ENCODE data around the gene DGAT2.

DGAT2 gene

GRCh38 chr11:75827562-75827961, 59.0 kb downstream of the DGAT2 start:
- no peaks in the 10 kb centered on the region for H3K9me3 ChIP-seq (ENCODE audit: control insufficient read depth, insufficient read depth, low read length)
- H3K9ac ChIP-seq (ENCODE audit: low read depth, low read length) = no peak overlapping the region
- no peaks in the 10 kb centered on the region for H3K36me3 ChIP-seq (ENCODE audit: insufficient read depth, low read length)
- no peaks in the 10 kb centered on the region for H3K4me1 ChIP-seq (ENCODE audit: insufficient read depth, low read length)

GRCh38 chr11:75831915-75832502, 63.4 kb downstream of the DGAT2 start:
- Histone ChIP-seq H3K9me3 (ENCODE audit: control insufficient read depth, insufficient read depth, low read length) (no peaks in the 10 kb centered on the region), H3K36me3 (ENCODE audit: insufficient read depth, low read length) (no peaks in the 10 kb centered on the region)

GRCh38 chr11:75834728-75835127, 66.2 kb downstream of the DGAT2 start:
- no peaks in the 10 kb centered on the region for H3K36me3 ChIP-seq (ENCODE audit: insufficient read depth, low read length)
- H3K9me3 ChIP-seq (ENCODE audit: control insufficient read depth, insufficient read depth, low read length) = no peaks in the 10 kb centered on the region
- no peak overlapping the region for H3K9ac ChIP-seq (ENCODE audit: low read depth, low read length)
- H3K4me1 ChIP-seq (ENCODE audit: insufficient read depth, low read length) = no peaks in the 10 kb centered on the region

More at GRCh38 chr11:75831915-75832502, 63.4 kb downstream of the DGAT2 start:
- no peak overlapping the region for H3K9ac ChIP-seq (ENCODE audit: low read depth, low read length)
- no peaks in the 10 kb centered on the region for H3K4me1 ChIP-seq (ENCODE audit: insufficient read depth, low read length)

DNA sequence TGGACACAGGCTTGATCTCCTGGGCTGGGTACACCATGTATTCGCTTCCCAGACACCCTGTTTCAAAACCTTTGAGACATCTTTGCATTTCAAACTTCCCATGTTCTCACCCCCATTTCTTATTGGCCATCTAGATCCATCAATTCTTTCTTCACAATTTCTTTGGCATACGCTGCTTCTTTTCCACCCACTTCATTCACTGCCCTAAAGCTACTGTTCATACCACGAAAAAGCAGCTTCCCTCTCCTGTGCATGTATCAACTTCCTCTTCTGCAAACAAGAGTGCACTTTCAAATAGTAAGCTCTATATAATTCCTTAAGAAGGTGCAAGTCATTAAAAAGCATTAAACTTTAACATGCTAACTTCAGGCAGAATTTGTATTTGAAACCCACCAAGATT, 67.8 kb downstream of the DGAT2 start:
- Histone ChIP-seq H3K9ac (ENCODE audit: low read depth, low read length) (no peak overlapping the region), H3K36me3 (ENCODE audit: insufficient read depth, low read length) (no peaks in the 10 kb centered on the region), H3K9me3 (ENCODE audit: control insufficient read depth, insufficient read depth, low read length) (no peaks in the 10 kb centered on the region), H3K4me1 (ENCODE audit: insufficient read depth, low read length) (no peaks in the 10 kb centered on the region)

GRCh38 chr11:75839851-75840250, 71.3 kb downstream of the DGAT2 start:
- Histone ChIP-seq H3K4me1 (ENCODE audit: insufficient read depth, low read length) (no peaks in the 10 kb centered on the region), H3K9me3 (ENCODE audit: control insufficient read depth, insufficient read depth, low read length) (no peaks in the 10 kb centered on the region), H3K9ac (ENCODE audit: low read depth, low read length) (no peak overlapping the region), H3K36me3 (ENCODE audit: insufficient read depth, low read length) (no peaks in the 10 kb centered on the region)

- H3K4me1 ChIP-seq (ENCODE audit: insufficient read depth, low read length) = no peaks in the 10 kb centered on the region
- no peaks in the 10 kb centered on the region for H3K9me3 ChIP-seq (ENCODE audit: control insufficient read depth, insufficient read depth, low read length)
- H3K9ac ChIP-seq (ENCODE audit: low read depth, low read length) = no peak overlapping the region
- no peaks in the 10 kb centered on the region for H3K36me3 ChIP-seq (ENCODE audit: insufficient read depth, low read length)
Observed at GRCh38 chr11:75840522-75840921, 71.9 kb downstream of the DGAT2 start.

- no peaks in the 10 kb centered on the region for H3K9me3 ChIP-seq (ENCODE audit: control insufficient read depth, insufficient read depth, low read length)
- H3K9ac ChIP-seq (ENCODE audit: low read depth, low read length) = no peak overlapping the region
- H3K4me1 ChIP-seq (ENCODE audit: insufficient read depth, low read length) = no peaks in the 10 kb centered on the region
- no peaks in the 10 kb centered on the region for H3K36me3 ChIP-seq (ENCODE audit: insufficient read depth, low read length)
Observed at GRCh38 chr11:75841739-75842138, 73.2 kb downstream of the DGAT2 start.

GRCh38 chr11:75845324-75845723, 76.7 kb downstream of the DGAT2 start:
- no peaks in the 10 kb centered on the region for H3K9me3 ChIP-seq (ENCODE audit: control insufficient read depth, insufficient read depth, low read length)
- no peaks in the 10 kb centered on the region for H3K4me1 ChIP-seq (ENCODE audit: insufficient read depth, low read length)
- no peak overlapping the region for H3K9ac ChIP-seq (ENCODE audit: low read depth, low read length)
- H3K36me3 ChIP-seq (ENCODE audit: insufficient read depth, low read length) = no peaks in the 10 kb centered on the region

DNA sequence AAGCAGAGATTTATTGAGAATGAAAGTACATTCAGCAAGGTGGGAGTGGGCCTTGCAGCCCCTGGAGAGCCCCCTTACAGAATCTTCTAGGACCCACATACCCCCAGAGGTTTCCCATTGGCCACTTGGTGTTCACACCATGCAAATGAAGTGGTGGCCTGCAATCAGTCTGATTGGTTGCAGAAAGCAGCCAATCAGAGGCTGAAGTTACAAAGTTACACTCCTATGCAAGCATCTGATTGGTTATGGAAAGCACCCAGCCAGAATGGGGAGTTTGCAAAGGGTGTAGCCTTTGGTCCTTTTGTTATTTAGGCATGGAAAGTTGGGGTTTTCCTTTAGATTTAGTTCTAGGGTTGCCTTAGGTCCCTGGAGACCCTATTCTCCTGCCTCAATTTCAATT, 81.3 kb downstream of the DGAT2 start:
- Histone ChIP-seq H3K36me3 (ENCODE audit: insufficient read depth, low read length) (no peaks in the 10 kb centered on the region), H3K4me1 (ENCODE audit: insufficient read depth, low read length) (no peaks in the 10 kb centered on the region), H3K9me3 (ENCODE audit: control insufficient read depth, insufficient read depth, low read length) (no peaks in the 10 kb centered on the region), H3K9ac (ENCODE audit: low read depth, low read length) (no peak overlapping the region)

GRCh38 chr11:75850787-75851186, 82.2 kb downstream of the DGAT2 start:
- Histone ChIP-seq H3K4me1 (ENCODE audit: insufficient read depth, low read length) (no peaks in the 10 kb centered on the region), H3K9ac (ENCODE audit: low read depth, low read length) (no peak overlapping the region), H3K9me3 (ENCODE audit: control insufficient read depth, insufficient read depth, low read length) (no peaks in the 10 kb centered on the region), H3K36me3 (ENCODE audit: insufficient read depth, low read length) (no peaks in the 10 kb centered on the region)
